Measurements from ENCODE around the gene ATF6.

The ATF6 gene

DNA sequence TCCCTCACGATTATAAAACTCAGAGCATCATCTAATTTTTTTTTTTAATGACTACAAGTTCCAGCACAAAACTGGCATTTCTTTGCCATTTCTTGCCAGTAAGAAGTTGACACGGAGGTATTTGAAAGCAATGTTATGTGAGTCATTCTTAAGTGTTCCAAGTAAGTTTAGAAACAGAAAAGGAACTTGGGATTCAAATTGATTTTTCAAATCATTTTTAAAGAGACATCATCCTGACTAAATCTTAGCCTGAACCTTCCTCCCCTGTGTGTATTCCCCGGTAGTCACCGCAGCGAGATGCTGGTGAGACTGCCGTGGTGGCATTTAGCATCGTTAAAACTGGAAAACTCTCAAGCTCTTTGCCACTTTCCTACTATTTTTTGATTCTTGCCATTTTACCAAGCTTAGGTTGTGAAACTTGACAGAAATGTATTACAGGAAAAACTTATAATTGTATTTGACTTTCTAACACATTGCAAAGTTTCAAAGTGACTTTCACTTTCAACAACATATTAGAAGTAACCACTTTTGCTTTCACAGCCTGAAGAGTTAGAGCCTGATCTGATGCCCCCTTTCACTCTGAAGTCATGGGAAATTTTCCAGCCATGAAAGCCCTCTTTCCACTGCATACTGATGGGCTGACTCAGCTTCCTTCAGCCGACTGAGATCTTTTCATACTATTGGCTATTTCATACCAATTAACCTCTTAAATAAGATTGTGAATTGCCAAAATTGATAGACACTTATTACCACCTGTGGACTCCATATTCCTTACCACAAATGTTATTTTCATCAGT, 196.2 kb downstream of the ATF6 start:
- TF ChIP-seq POLR2A (IDR thresholded peaks at IDR 0.05; ENCODE audit: extremely low read depth, insufficient read length), result no peak
- no peak for TF ChIP-seq MYC (IDR thresholded peaks at IDR 0.05; ENCODE audit: low read depth, low read length)
- TF ChIP-seq, protein P1, sequence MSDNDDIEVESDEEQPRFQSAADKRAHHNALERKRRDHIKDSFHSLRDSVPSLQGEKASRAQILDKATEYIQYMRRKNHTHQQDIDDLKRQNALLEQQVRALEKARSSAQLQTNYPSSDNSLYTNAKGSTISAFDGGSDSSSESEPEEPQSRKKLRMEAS (IDR thresholded peaks at IDR 0.05; ENCODE audit: low read depth, low read length), result no peak
- TF ChIP-seq, protein P2, sequence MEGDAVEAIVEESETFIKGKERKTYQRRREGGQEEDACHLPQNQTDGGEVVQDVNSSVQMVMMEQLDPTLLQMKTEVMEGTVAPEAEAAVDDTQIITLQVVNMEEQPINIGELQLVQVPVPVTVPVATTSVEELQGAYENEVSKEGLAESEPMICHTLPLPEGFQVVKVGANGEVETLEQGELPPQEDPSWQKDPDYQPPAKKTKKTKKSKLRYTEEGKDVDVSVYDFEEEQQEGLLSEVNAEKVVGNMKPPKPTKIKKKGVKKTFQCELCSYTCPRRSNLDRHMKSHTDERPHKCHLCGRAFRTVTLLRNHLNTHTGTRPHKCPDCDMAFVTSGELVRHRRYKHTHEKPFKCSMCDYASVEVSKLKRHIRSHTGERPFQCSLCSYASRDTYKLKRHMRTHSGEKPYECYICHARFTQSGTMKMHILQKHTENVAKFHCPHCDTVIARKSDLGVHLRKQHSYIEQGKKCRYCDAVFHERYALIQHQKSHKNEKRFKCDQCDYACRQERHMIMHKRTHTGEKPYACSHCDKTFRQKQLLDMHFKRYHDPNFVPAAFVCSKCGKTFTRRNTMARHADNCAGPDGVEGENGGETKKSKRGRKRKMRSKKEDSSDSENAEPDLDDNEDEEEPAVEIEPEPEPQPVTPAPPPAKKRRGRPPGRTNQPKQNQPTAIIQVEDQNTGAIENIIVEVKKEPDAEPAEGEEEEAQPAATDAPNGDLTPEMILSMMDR (IDR thresholded peaks at IDR 0.05; ENCODE audit: low read depth, low read length), result no peak
- no peak overlapping the region for H3K4me3 ChIP-seq (ENCODE audit: low read depth, low read length)
- DNase-seq (ENCODE audit: low read depth), result no peak

GRCh38 chr1:161966067-161966466, 199.9 kb downstream of the ATF6 start:
- H3K4me3 ChIP-seq (ENCODE audit: low read depth, low read length), result no peak overlapping the region
- DNase-seq (ENCODE audit: low read depth), result no peak
- TF ChIP-seq, protein P1 (IDR thresholded peaks at IDR 0.05; ENCODE audit: low read depth, low read length), result no peak
- no peak for TF ChIP-seq POLR2A (IDR thresholded peaks at IDR 0.05; ENCODE audit: extremely low read depth, insufficient read length)
- TF ChIP-seq MYC (IDR thresholded peaks at IDR 0.05; ENCODE audit: low read depth, low read length), result no peak

DNA sequence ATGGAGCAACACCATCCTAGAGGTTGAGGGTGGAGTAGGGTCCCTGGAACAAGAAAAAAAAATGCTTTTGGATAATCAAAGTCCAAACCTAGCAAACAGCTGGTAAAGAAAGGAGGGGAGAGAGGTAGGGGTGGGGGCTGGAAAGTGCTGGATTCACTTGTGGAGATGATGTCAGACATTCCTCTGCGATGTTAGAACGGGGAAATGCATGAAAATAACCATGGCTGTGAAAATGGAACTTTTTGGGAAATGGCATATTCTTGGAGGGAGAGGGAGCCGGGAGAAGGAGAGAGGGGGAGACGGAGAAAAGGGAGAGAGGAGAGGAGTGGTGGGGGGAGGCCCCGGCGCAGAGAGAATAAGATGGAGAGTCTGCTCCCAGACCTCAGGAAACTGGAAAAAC, 203.9 kb downstream of the ATF6 start:
- DNase-seq (ENCODE audit: low read depth), result no peak
- no peak overlapping the region for H3K4me3 ChIP-seq (ENCODE audit: low read depth, low read length)
- TF ChIP-seq, protein P2 (IDR thresholded peaks at IDR 0.05; ENCODE audit: low read depth, low read length), result no peak
- TF ChIP-seq, protein P1 (IDR thresholded peaks at IDR 0.05; ENCODE audit: low read depth, low read length), result no peak
- TF ChIP-seq POLR2A (IDR thresholded peaks at IDR 0.05; ENCODE audit: extremely low read depth, insufficient read length) (no peak), MYC (IDR thresholded peaks at IDR 0.05; ENCODE audit: low read depth, low read length) (no peak)

- no peak for DNase-seq (ENCODE audit: low read depth)
- TF ChIP-seq POLR2A (IDR thresholded peaks at IDR 0.05; ENCODE audit: extremely low read depth, insufficient read length) (no peak), MYC (IDR thresholded peaks at IDR 0.05; ENCODE audit: low read depth, low read length) (no peak)
- TF ChIP-seq, protein P2 (IDR thresholded peaks at IDR 0.05; ENCODE audit: low read depth, low read length), result no peak
- TF ChIP-seq, protein P1 (IDR thresholded peaks at IDR 0.05; ENCODE audit: low read depth, low read length), result no peak
- no peak overlapping the region for H3K4me3 ChIP-seq (ENCODE audit: low read depth, low read length)
These were observed 204.5 kb downstream of the ATF6 start for GRCh38 chr1:161970633-161971032.

DNA sequence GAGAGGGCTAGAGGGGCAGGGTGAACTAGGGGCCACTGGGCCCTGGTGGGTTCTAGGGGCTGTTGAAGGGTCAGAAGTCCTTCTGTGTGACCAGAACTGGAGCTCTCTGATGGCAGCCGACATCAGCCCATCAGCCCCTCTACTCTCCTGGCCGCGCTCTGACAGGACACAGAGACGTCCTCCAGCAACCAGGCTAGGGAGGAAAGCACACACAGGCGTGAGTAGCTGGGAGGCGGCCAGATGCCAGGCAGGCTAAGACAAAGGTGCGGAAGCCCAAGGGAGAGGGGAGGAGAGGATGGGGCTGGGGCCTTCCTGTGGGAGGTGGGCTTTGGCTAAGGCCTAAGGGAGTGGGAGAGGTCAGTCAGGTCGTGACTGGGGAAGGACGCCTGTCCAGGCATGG, 206.7 kb downstream of the ATF6 start:
- DNase-seq (ENCODE audit: low read depth), result no peak
- no peak overlapping the region for H3K4me3 ChIP-seq (ENCODE audit: low read depth, low read length)
- TF ChIP-seq MYC (IDR thresholded peaks at IDR 0.05; ENCODE audit: low read depth, low read length), result no peak
- TF ChIP-seq, protein P1 (IDR thresholded peaks at IDR 0.05; ENCODE audit: low read depth, low read length), result no peak
- TF ChIP-seq, protein P2 (IDR thresholded peaks at IDR 0.05; ENCODE audit: low read depth, low read length), result no peak
- no peak for TF ChIP-seq POLR2A (IDR thresholded peaks at IDR 0.05; ENCODE audit: extremely low read depth, insufficient read length)

Measured in NB4 (cell line).